K562 (cell line): ENCODE results near the gene CACNA1C. TPM values are rescaled to one million over a fixed set of nuclear protein-coding genes. Genes with fewer than 3 reads are reported as not detected.

Experiments
- ATAC-seq: fragments of 200-7000 bp; cut with Tn5 transposase; 3 replicates; pipeline ENCODE4 v1.9.1; 2020; ENCODE audit warnings: moderate library complexity
- BruUV-seq: library from RNA; stranded (reverse); fragments of 400-500 nt; replicated peaks from 2 replicates; lab custom pipeline; 2021; lab: Mats Ljungman, UMichigan
- CTCF ChIA-PET: fragments of 300-600 bp; formaldehyde crosslinking; extraction: SDS; loops from one replicate; lab custom pipeline; 2021; ENCODE audit warnings: low intra/inter-chr PET ratio; lab: Yijun Ruan, JAX
- POLR2A ChIA-PET: fragments of 300-600, 350-650 bp; sonication (Branson Sonifier 250); formaldehyde crosslinking; extraction: SDS; loops from one replicate; lab custom pipeline; 2021; ENCODE audit warnings: antibody characterized with exemption, inconsistent platforms; lab: Yijun Ruan, JAX
- DNase-seq, 4 experiments: peaks; one replicate each; pipeline versions ENCODE4 v3.0.0 to v3.0.0-alpha.2; 2011 to 2018; ENCODE audit warnings: low spot score in 3 of 4, mixed read lengths in 3 of 4; ENCODE audit errors: extremely low read depth in 1 of 4
- FAIRE-seq: peaks from 2 replicates; lab custom pipeline; 2011; peaks lifted over from hg19 to GRCh38; lab: Jason Lieb, UNC
- H2AFZ ChIP-seq: 2 replicates; pipeline ENCODE4 v1.6.0; 2011; ENCODE audit warnings: low read depth, low read length, control low read depth, inconsistent platforms
- H3K27ac ChIP-seq: fragments of 200-600 bp; 3 replicates; pipeline ENCODE4 v1.8.0; 2011; ENCODE audit warnings: low read depth, mild to moderate bottlenecking, control low read depth, inconsistent platforms, low read length, moderate library complexity, mixed read lengths; ENCODE audit errors: extremely low read depth
- H3K27me3 ChIP-seq, 2 experiments: fragments of 300-600 bp in 1 of 2; 2 replicates in 1 of 2; 3 replicates in 1 of 2; pipeline versions ENCODE4 v1.6.0 to v1.8.0; 2011; ENCODE audit warnings: inconsistent platforms in 2 of 2, low read length in 2 of 2, mild to moderate bottlenecking in 1 of 2, mixed read lengths in 1 of 2, moderate library complexity in 1 of 2; ENCODE audit not compliant: control insufficient read depth in 2 of 2, insufficient read depth in 2 of 2
- H3K36me3 ChIP-seq: fragments of 300-600 bp; 3 replicates; pipeline ENCODE4 v1.8.0; 2011; ENCODE audit warnings: mild to moderate bottlenecking, low read length, inconsistent platforms; ENCODE audit not compliant: control insufficient read depth, insufficient read depth
- H3K4me1 ChIP-seq, 2 experiments: fragments of 200-600 bp in 1 of 2; replicated peaks in 1 of 2; 2 replicates in 1 of 2; 3 replicates in 1 of 2; pipeline versions ENCODE4 v1.5.1 to v1.8.0; 2011; ENCODE audit warnings: inconsistent platforms in 2 of 2, low read length in 2 of 2, mild to moderate bottlenecking in 1 of 2, mixed read lengths in 1 of 2, moderate library complexity in 1 of 2; ENCODE audit not compliant: control insufficient read depth in 2 of 2, insufficient read depth in 2 of 2
- H3K4me2 ChIP-seq: 2 replicates; pipeline ENCODE4 v1.6.1; 2011; ENCODE audit warnings: low read length, control low read depth, inconsistent platforms, mixed read lengths; ENCODE audit not compliant: insufficient read depth
- H3K4me3 ChIP-seq: fragments of 200-600 bp; sonication (generic), shearing (Covaris generic); 2 replicates; pipeline ENCODE4 v1.5.1; 2016; ENCODE audit warnings: control low read depth, inconsistent platforms
- H3K79me2 ChIP-seq: fragments of 200-600 bp; 3 replicates; pipeline ENCODE4 v1.8.0; 2011; ENCODE audit warnings: low read length, inconsistent platforms; ENCODE audit not compliant: control insufficient read depth, insufficient read depth
- H3K9ac ChIP-seq, 2 experiments: 2 replicates each; pipeline versions ENCODE4 v1.6.0 to v1.6.1; 2011; ENCODE audit warnings: low read depth in 2 of 2, low read length in 2 of 2, control low read depth in 1 of 2, inconsistent platforms in 1 of 2, mild to moderate bottlenecking in 1 of 2, mixed read lengths in 1 of 2; ENCODE audit not compliant: insufficient read depth in 1 of 2
- H3K9me1 ChIP-seq: one replicate; pipeline ENCODE4 v1.6.0; 2011; ENCODE audit warnings: inconsistent platforms, mild to moderate bottlenecking, low read length, moderate library complexity; ENCODE audit not compliant: control insufficient read depth, insufficient read depth
- H3K9me3 ChIP-seq: replicated peaks from 2 replicates; pipeline ENCODE4 v1.5.1; 2011; ENCODE audit warnings: low read depth, low read length, inconsistent platforms; ENCODE audit not compliant: control insufficient read depth, insufficient read depth
- H4K20me1 ChIP-seq: replicated peaks from 2 replicates; pipeline ENCODE4 v1.6.1; 2011; ENCODE audit warnings: low read length, inconsistent platforms, mixed read lengths; ENCODE audit not compliant: control insufficient read depth, insufficient read depth
- ARID4B ChIP-seq: sonication (generic); formaldehyde crosslinking; IDR thresholded peaks from 2 replicates; pipeline ENCODE4 v1.8.0; 2022; ENCODE audit warnings: mild to moderate bottlenecking, missing genetic modification reagents
- KLF1 ChIP-seq: fragments of 450-650 bp; IDR thresholded peaks from 2 replicates; pipeline ENCODE4 v1.6.1; 2016; ENCODE audit warnings: missing genetic modification characterization, missing compliant biosample characterization
- MYNN ChIP-seq, 2 experiments: sonication (generic); formaldehyde crosslinking in 1 of 2; IDR thresholded peaks; 2 replicates each; pipeline versions ENCODE4 v1.5.0 to v1.6.1; 2016 to 2020; ENCODE audit warnings: antibody characterized with exemption in 1 of 2, missing genetic modification reagents in 1 of 2
- NONO ChIP-seq, 2 experiments: fragments of 200-400 bp in 1 of 2; fragments of 450-650 bp in 1 of 2; formaldehyde crosslinking in 1 of 2; IDR thresholded peaks; 2 replicates each; pipeline ENCODE4 v1.6.1; 2017; ENCODE audit warnings: low read depth in 2 of 2, mild to moderate bottlenecking in 2 of 2, moderate library complexity in 2 of 2, low read length in 1 of 2
- ZNF316 ChIP-seq: fragments of 450-650 bp; IDR thresholded peaks from 2 replicates; pipeline ENCODE4 v1.6.1; 2016
- ZNF766 ChIP-seq: fragments of 200-800 bp; sonication (Bioruptor generic); conservative IDR thresholded peaks from 2 replicates; pipeline ENCODE4 v1.6.1; 2016; ENCODE audit warnings: missing genetic modification characterization, missing compliant biosample characterization
- WGBS: fragments of 100-300 bp; shearing (Covaris generic); methylation state at CpG from one replicate; pipeline ENCODE4 v1.1.6; 2016; ENCODE audit warnings: low coverage, mixed read lengths; ENCODE audit not compliant: insufficient coverage; ENCODE audit errors: missing lambda C conversion rate; 5-methylcytosine and 5-hydroxymethylcytosine counted together
- in situ Hi-C: fragments of 300-500 bp; cut with MboI; formaldehyde crosslinking; loops from 4 replicates; pipeline ENCODE4 v1.15.0; 2018; ENCODE audit warnings: inconsistent platforms, mixed read lengths
- intact Hi-C: fragments of 100-400 bp; cut with micrococcal nuclease; formaldehyde crosslinking; loops from 2 replicates; pipeline ENCODE4 v1.14.2; 2022
- polyA plus RNA-seq, 8 experiments: library from polyadenylated mRNA; depleted of rRNA in 4 of 8; stranded (reverse) in 5 of 8; unstranded in 3 of 8; fragments of >200 nt; fragmentation: Nextera tagmentation in 2 of 8; fragmentation: Illumina TruSeq in 1 of 8; extraction: Ambion mirVana in 2 of 8; extraction: Trizol in 1 of 8; gene quantifications; 2 replicates each; pipeline versions ENCODE4 v1.2.1 to v1.2.3, GENCODE V29; 2011 to 2014; ENCODE audit warnings: inconsistent platforms in 1 of 8, missing spikeins in 1 of 8
- total RNA-seq, 7 experiments: library from RNA; depleted of rRNA in 6 of 7; stranded (reverse); fragments of >200 nt in 6 of 7; fragmentation: Illumina TruSeq in 2 of 7; extraction: Trizol in 2 of 7; gene quantifications; 2 replicates each; pipeline versions ENCODE4 v1.2.1 to v1.2.3, GENCODE V29; 2011 to 2021; ENCODE audit warnings: low replicate concordance in 1 of 7

The CACNA1C gene
- total and polyA plus RNA-seq, 9 of the 15 experiments (the other 6 are each of a cell fraction or from before 2014, with no cell fraction given) = not detected

DNA sequence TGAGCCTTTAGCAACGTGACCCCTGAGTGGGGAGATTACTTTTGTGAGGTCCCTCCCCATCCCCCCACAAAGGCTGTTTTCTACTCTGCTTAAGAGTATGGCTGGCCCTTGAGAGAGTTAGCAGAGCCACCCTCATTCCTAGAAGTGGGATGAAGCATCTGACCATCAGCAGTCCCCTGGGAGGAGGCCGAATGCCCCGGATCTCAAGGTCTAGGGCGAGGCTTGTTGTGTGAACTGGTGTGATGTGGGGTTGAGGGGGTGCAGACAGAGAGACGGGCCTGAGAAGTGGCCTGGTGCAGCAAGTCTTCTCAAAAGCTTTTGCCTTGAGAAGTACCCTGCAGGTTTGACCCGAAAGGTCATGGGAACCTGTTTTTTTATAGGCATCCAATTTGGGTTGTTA lies 589.0 kb downstream of the CACNA1C start:
- Histone ChIP-seq H3K4me2 (no peak overlapping the region), H3K4me1 (no peaks in the 10 kb centered on the region; a peak in 1 of 5 replicates), H4K20me1 (no peaks in the 10 kb centered on the region), H3K9me3 (no peaks in the 10 kb centered on the region), H3K79me2 (no peaks in the 10 kb centered on the region), H3K9me1 (peaks cover 3% of the 10 kb centered on the region), H2AFZ (no peak overlapping the region), H3K36me3 (no peaks in the 10 kb centered on the region), H3K9ac (no peak overlapping the region), H3K4me3 (no peak overlapping the region), H3K27ac (no peak overlapping the region), H3K27me3 (peaks cover 0 to 40% of the 10 kb centered on the region in 2 experiments; a peak in 4 of 5 replicates)
- ChIA-PET POLR2A (interaction anchor here (0.7 to 1.4 kb wide), 3 partner anchors 11 to 230 kb away, joined by 3 to 4 read pairs (median 4); no protein-coding TSS in a partner anchor), CTCF (no interaction called here)
- no TSS peak for BruUV-seq
- FAIRE-seq (no peak), ATAC-seq (no peak), DNase-seq (no peak)
- intact Hi-C loops (no loop called here), in situ Hi-C loops (no loop called here)
- WGBS = 8% methylated on average over 4 of the region's 6 CpGs
- TF ChIP-seq ARID4B (no peak), ZNF766 (no peak), ZNF316 (no peak), MYNN (IDR thresholded peaks at IDR 0.05) (no peak), MYNN (CRISPR knock-in tag; IDR thresholded peaks at IDR 0.05) (no peak), NONO (IDR thresholded peaks at IDR 0.05; ENCODE audit: low read depth in 2 of 2, low read length in 1 of 2) (no peak), KLF1 (tag) (no peak)
